ENCODE measurements around the gene LINC00237.

Gene LINC00237

DNA sequence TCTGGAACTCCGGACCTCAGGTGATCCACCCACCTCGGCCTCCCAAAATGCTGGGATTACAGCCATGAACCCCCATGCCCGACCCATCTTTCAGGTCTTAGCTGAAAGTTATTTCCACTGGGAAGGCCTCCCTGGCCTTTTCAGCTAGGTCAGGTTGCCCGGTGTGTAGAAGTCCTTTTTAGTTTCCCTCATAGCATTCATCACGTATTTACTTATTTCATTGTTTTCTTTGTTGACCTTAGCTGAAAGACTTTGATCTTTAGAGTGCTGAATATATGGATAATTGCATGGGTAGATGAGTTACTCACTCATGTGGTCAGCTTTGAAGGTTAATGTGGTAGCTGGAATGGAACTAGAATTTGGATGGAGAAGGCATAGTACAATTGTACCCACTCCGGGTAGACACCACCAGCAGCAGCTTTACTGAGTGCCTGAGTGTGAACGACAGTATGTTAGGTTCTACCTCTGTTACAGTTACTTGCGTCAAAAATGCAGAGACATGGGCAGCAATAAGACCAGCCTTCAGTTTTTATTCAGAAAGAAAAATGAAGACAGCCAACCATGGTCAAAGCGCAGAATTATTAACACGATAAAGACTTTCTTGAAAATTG, 28.8 kb upstream of the LINC00237 start:
- H3K4me2 ChIP-seq (ENCODE audit: low read depth, low read length) = no peak overlapping the region
- H3K9me2 ChIP-seq (replicated peaks; ENCODE audit: insufficient read depth, low read length) = no peaks in the 10 kb centered on the region
- no peak for TF ChIP-seq EZH2 (optimal IDR thresholded peaks at IDR 0.05; ENCODE audit: low read depth, low read length)
- TF ChIP-seq, protein P1, sequence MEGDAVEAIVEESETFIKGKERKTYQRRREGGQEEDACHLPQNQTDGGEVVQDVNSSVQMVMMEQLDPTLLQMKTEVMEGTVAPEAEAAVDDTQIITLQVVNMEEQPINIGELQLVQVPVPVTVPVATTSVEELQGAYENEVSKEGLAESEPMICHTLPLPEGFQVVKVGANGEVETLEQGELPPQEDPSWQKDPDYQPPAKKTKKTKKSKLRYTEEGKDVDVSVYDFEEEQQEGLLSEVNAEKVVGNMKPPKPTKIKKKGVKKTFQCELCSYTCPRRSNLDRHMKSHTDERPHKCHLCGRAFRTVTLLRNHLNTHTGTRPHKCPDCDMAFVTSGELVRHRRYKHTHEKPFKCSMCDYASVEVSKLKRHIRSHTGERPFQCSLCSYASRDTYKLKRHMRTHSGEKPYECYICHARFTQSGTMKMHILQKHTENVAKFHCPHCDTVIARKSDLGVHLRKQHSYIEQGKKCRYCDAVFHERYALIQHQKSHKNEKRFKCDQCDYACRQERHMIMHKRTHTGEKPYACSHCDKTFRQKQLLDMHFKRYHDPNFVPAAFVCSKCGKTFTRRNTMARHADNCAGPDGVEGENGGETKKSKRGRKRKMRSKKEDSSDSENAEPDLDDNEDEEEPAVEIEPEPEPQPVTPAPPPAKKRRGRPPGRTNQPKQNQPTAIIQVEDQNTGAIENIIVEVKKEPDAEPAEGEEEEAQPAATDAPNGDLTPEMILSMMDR (IDR thresholded peaks at IDR 0.05; ENCODE audit: low read length) = no peak
- TF ChIP-seq EZH2phosphoT487 (IDR thresholded peaks at IDR 0.05; ENCODE audit: low read length) = no peak
- no peaks in the 10 kb centered on the region for H3F3A ChIP-seq (ENCODE audit: insufficient read depth, low read length)
- H3K9me3 ChIP-seq (replicated peaks; ENCODE audit: insufficient read depth, low read length) = no peaks in the 10 kb centered on the region
- H2AFZ ChIP-seq (ENCODE audit: low read length) = no peak overlapping the region
- no peaks in the 10 kb centered on the region for H3K36me3 ChIP-seq (replicated peaks; ENCODE audit: insufficient read depth, low read length)
- H3K27me3 ChIP-seq (replicated peaks; ENCODE audit: insufficient read depth, low read length) = no peaks in the 10 kb centered on the region
- H3K9ac ChIP-seq (ENCODE audit: low read length) = no peak overlapping the region
- no peaks in the 10 kb centered on the region for H3K79me2 ChIP-seq (ENCODE audit: low read length)
- no peak for DNase-seq
- no peak overlapping the region for H3K4me3 ChIP-seq (ENCODE audit: low read length)
- H3K27ac ChIP-seq (ENCODE audit: low read length) = no peak overlapping the region
- H4K20me1 ChIP-seq (ENCODE audit: insufficient read depth, low read length) = no peaks in the 10 kb centered on the region
- H3K4me1 ChIP-seq (ENCODE audit: low read length) = no peaks in the 10 kb centered on the region

DNA sequence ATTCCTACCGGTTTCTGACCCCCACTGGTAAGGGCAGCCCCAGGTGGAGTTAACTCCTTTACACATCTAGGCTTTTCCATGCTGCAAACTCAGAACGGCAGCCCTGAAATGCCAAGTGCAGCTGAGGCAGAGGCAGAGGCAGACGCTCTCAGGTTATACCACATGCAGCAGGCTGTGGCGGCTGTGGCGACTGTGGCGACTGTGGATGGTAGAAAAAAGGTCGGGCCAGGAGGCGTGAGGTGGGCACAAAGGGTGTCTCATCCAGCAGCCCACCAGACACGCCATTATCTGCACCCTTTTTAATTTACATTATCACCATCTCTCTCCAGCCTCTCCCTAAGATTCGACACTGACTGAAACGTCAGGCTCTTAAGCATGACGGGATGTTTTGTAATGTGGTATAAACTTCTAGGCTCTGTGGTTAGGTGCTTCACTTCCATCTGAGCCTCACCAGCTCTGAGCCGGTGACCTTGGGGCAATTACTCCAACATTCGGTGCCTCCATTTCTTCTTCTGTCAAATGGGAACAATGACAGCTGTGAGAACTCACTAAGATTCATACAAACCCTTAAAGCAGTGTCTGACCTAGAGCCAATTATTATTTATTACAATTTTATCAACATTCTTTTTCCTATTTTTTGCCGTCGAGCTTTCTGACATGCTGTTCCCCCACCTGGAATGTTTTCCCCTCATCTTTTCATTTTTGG, 27.9 kb upstream of the LINC00237 start:
- DNase-seq = no peak
- no peaks in the 10 kb centered on the region for H3K4me1 ChIP-seq (ENCODE audit: low read length)
- no peak overlapping the region for H3K27ac ChIP-seq (ENCODE audit: low read length)
- no peak overlapping the region for H3K4me3 ChIP-seq (ENCODE audit: low read length)
- H3K9ac ChIP-seq (ENCODE audit: low read length) = no peak overlapping the region
- TF ChIP-seq EZH2 (optimal IDR thresholded peaks at IDR 0.05; ENCODE audit: low read depth, low read length) = no peak
- TF ChIP-seq EZH2phosphoT487 (IDR thresholded peaks at IDR 0.05; ENCODE audit: low read length) = no peak
- TF ChIP-seq, protein P1 (IDR thresholded peaks at IDR 0.05; ENCODE audit: low read length) = no peak
- no peak overlapping the region for H3K4me2 ChIP-seq (ENCODE audit: low read depth, low read length)
- H3K9me2 ChIP-seq (replicated peaks; ENCODE audit: insufficient read depth, low read length) = no peaks in the 10 kb centered on the region
- no peaks in the 10 kb centered on the region for H3K36me3 ChIP-seq (replicated peaks; ENCODE audit: insufficient read depth, low read length)
- H3K79me2 ChIP-seq (ENCODE audit: low read length) = no peaks in the 10 kb centered on the region
- no peaks in the 10 kb centered on the region for H3K9me3 ChIP-seq (replicated peaks; ENCODE audit: insufficient read depth, low read length)
- no peak overlapping the region for H2AFZ ChIP-seq (ENCODE audit: low read length)
- H3K27me3 ChIP-seq (replicated peaks; ENCODE audit: insufficient read depth, low read length) = no peaks in the 10 kb centered on the region
- H3F3A ChIP-seq (ENCODE audit: insufficient read depth, low read length) = no peaks in the 10 kb centered on the region
- H4K20me1 ChIP-seq (ENCODE audit: insufficient read depth, low read length) = no peaks in the 10 kb centered on the region

DNA sequence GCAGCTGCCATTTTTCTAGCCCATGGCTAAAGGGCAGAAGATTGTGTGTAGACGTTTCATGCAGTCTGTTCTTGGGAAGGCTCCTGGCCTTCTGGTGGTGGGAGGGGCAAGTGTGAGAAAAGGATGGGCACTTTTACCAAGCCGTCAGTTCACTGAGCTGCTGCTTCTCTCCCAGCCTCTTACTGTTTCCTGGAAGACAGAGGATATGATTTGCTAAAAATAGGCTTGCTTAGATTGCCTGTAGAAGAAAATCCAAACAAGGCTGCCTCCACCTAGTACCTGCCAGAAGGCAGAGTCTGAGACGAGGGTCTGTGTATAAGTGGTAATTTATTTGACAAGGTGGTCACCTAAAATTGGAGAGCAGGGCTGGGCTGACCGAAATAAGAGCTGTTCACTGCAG, 27.2 kb upstream of the LINC00237 start:
- Histone ChIP-seq H3K9me2 (replicated peaks; ENCODE audit: insufficient read depth, low read length) (no peaks in the 10 kb centered on the region), H3F3A (ENCODE audit: insufficient read depth, low read length) (no peaks in the 10 kb centered on the region), H2AFZ (ENCODE audit: low read length) (no peak overlapping the region), H3K27me3 (replicated peaks; ENCODE audit: insufficient read depth, low read length) (no peaks in the 10 kb centered on the region), H3K4me3 (ENCODE audit: low read length) (no peak overlapping the region), H3K9me3 (replicated peaks; ENCODE audit: insufficient read depth, low read length) (no peaks in the 10 kb centered on the region), H3K4me1 (ENCODE audit: low read length) (no peaks in the 10 kb centered on the region), H3K27ac (ENCODE audit: low read length) (no peak overlapping the region), H3K9ac (ENCODE audit: low read length) (no peak overlapping the region), H4K20me1 (ENCODE audit: insufficient read depth, low read length) (no peaks in the 10 kb centered on the region), H3K36me3 (replicated peaks; ENCODE audit: insufficient read depth, low read length) (no peaks in the 10 kb centered on the region), H3K4me2 (ENCODE audit: low read depth, low read length) (no peak overlapping the region), H3K79me2 (ENCODE audit: low read length) (no peaks in the 10 kb centered on the region)
- DNase-seq = no peak
- TF ChIP-seq, protein P1 (IDR thresholded peaks at IDR 0.05; ENCODE audit: low read length) = no peak
- TF ChIP-seq EZH2 (optimal IDR thresholded peaks at IDR 0.05; ENCODE audit: low read depth, low read length) = no peak
- TF ChIP-seq EZH2phosphoT487 (IDR thresholded peaks at IDR 0.05; ENCODE audit: low read length) = no peak

All from MM.1S (cell line).